Gastroesophageal sphincter (tissue), 4 donors: ENCODE data around the gene TREML2. TPM values are rescaled to one million over a fixed set of nuclear protein-coding genes. Genes with fewer than 3 reads are reported as not detected.
"Not testable (repeated sequence)": the region's sequence is repeated elsewhere in the genome, so short reads cannot be mapped to it uniquely, and the experiment has no call there.

Experiments
- ATAC-seq: fragments of 150-250 bp; one replicate; pipeline ENCODE4 v1.9.1; 2016; ENCODE audit warnings: mild to moderate bottlenecking, moderate library complexity
- H3K27ac ChIP-seq, 4 donors: fragments of 200-600 bp; sonication (generic) in 3 of 4; 1 replicate in 3 of 4; 2 replicates in 1 of 4; pipeline ENCODE4 v1.5.1; 2016 to 2019
- H3K27me3 ChIP-seq: fragments of 200-600 bp; sonication (generic); one replicate; pipeline ENCODE4 v1.5.1; 2019
- H3K36me3 ChIP-seq, 2 donors: fragments of 200-600 bp; sonication (generic); one replicate each; pipeline ENCODE4 v1.5.1; 2019; ENCODE audit warnings: control low read depth in 1 of 2
- H3K4me1 ChIP-seq, 3 donors: fragments of 200-600 bp; sonication (generic); 1 replicate in 2 of 3; 2 replicates in 1 of 3; pipeline ENCODE4 v1.5.1; 2016 to 2019; ENCODE audit warnings: control low read depth in 2 of 3
- H3K4me3 ChIP-seq, 2 donors: fragments of 200-600 bp; sonication (generic); one replicate each; pipeline ENCODE4 v1.5.1; 2019; ENCODE audit warnings: mild to moderate bottlenecking in 1 of 2, moderate library complexity in 1 of 2
- H3K9me3 ChIP-seq, 3 donors: fragments of 200-600 bp; sonication (generic); one replicate each; pipeline ENCODE4 v1.5.1; 2017 to 2019; ENCODE audit warnings: control low read depth in 2 of 3
- CTCF ChIP-seq, 4 experiments: fragments of 200-600 bp in 2 of 4; fragments of 450-650 bp in 2 of 4; sonication (generic) in 1 of 4; IDR thresholded peaks; one replicate each; pipeline ENCODE4 v1.5.1; 2017 to 2019; ENCODE audit warnings: antibody characterized with exemption in 4 of 4, mild to moderate bottlenecking in 2 of 4, moderate library complexity in 2 of 4
- EP300 ChIP-seq: sonication (generic); formaldehyde crosslinking; IDR thresholded peaks from one replicate; pipeline ENCODE4 v1.6.1; 2017; ENCODE audit warnings: antibody characterized with exemption, mild to moderate bottlenecking
- POLR2A ChIP-seq, 2 donors: fragments of 450-650 bp; IDR thresholded peaks; one replicate each; pipeline ENCODE4 v1.6.1; 2017; ENCODE audit warnings: antibody characterized with exemption in 2 of 2, mild to moderate bottlenecking in 2 of 2, moderate library complexity in 1 of 2
- POLR2AphosphoS5 ChIP-seq: sonication (generic); formaldehyde crosslinking; IDR thresholded peaks from one replicate; pipeline ENCODE4 v1.6.1; 2017; ENCODE audit warnings: antibody characterized with exemption
- WGBS, 2 donors: methylation state at CpG; one replicate each; pipeline ENCODE4 v1.1.5; 2018; ENCODE audit warnings: low coverage in 1 of 2; 5-methylcytosine and 5-hydroxymethylcytosine counted together
- total RNA-seq, 4 donors: library from RNA; depleted of rRNA; stranded (reverse); fragments of >200 nt; gene quantifications; one replicate each; pipeline ENCODE4 v1.1.0, GENCODE V29; 2016

Gene TREML2
- under 1 TPM in 1 of 4 donors, not detected in 3; 0.27 TPM for total RNA-seq

- no peaks in the 10 kb centered on the region for H3K9me3 ChIP-seq
- WGBS, 2 donors = 83 to 91% methylated on average over 2 to 4 of the region's 12 CpGs
- no peak within 1 kb of the TSS for H3K4me3 ChIP-seq
- no peaks in the 10 kb centered on the region for H3K36me3 ChIP-seq
- H3K27me3 ChIP-seq = peaks cover 17% of the 10 kb centered on the region
- TF ChIP-seq EP300 (no peak), POLR2AphosphoS5 (no peak), POLR2A (IDR thresholded peaks at IDR 0.05) (no peak), CTCF (IDR thresholded peaks at IDR 0.05) (no peak)
- ATAC-seq = no peak
- no peaks in the 10 kb centered on the region for H3K4me1 ChIP-seq
- H3K27ac ChIP-seq = no peak within 1 kb of the TSS
These were observed at the start of gene TREML2 for GRCh38 chr6:41200901-41201763. TSS of gene TREML2 (minus strand) at chr6:41201149. CDS start at chr6:41201008, 141 bp downstream.

DNA sequence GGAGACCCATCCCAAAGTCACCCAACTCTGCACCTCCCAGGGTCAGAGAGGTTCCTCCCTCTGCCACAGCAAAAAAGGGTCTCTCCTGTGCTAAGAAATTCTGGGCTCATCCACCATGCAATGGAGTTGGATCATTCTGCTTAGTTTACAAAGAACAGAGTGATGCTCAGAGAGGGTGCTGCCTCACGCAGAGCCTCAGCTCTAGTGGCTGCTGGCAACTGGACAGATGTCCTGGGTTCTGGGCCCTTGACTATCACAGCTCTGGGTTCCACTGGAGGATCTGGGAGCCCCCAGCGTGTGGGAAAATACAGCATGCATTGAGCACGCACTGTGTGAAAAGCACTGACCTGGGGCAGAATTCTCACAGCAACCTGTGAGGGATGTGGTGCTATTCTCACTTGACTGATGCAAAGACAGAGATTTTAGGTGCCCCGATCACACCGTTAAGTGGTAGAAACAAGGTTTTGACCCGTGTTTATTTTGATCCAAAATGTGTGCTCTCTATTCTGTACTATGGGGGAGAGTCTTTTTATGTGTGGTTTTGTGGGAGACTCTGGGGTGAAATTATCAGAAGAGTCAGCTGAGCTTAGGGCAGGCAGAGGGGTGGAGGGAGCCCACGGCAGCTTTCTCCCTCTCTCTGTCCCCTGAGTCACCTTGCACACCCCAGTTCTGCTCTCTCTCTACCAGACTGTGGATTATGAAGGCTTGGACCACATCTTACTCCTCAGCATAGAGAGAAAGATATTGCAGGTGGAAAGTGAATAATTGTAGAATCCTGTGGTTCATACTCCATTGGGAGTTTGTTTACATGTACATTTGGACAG is 47.1 kb upstream of the TREML2 start:
- Histone ChIP-seq H3K27ac (no peak overlapping the region), H3K9me3 (no peaks in the 10 kb centered on the region), H3K4me3 (no peak overlapping the region), H3K27me3 (peaks cover 22% of the 10 kb centered on the region), H3K36me3 (no peaks in the 10 kb centered on the region), H3K4me1 (no peaks in the 10 kb centered on the region)
- TF ChIP-seq POLR2A (IDR thresholded peaks at IDR 0.05) (no peak), CTCF (IDR thresholded peaks at IDR 0.05) (no peak), EP300 (no peak), POLR2AphosphoS5 (no peak)
- no peak for ATAC-seq
- 33 to 60% methylated on average over 1 of the region's 7 CpGs for WGBS, 2 donors

DNA sequence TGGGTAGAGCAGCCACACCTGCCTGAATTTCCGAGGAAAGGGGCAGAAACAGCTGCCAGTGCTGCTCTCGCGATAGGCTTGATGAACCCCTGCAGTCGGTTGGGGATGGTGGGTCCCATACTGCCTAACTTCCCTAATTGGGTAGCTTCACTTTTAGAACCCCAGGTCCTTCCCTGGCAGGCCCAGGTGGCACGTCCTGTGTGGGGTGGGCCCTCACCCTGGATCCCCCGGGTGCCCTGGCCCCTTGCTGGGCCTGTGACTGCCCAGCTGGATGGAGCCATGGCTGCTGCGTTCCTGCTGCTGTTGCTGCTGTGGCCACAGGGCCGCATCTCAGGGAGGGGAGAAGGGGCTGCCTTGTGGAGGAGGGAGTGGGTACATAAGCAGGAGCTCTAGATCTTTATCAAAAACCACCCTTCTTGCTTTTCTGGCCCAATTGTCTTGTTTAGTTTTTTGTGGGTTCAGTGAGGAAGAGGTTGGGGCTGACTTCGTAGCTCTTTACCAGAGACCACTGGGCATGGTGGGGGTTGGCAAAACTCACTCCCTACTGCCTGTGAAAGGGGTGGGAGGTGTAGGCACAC is 46.4 kb upstream of the TREML2 start:
- no peak for ATAC-seq
- no peaks in the 10 kb centered on the region for H3K4me1 ChIP-seq
- H3K36me3 ChIP-seq = no peaks in the 10 kb centered on the region
- H3K4me3 ChIP-seq = no peak overlapping the region
- H3K9me3 ChIP-seq = no peaks in the 10 kb centered on the region
- H3K27ac ChIP-seq = no peak overlapping the region
- TF ChIP-seq CTCF (IDR thresholded peaks at IDR 0.05) (no peak), POLR2AphosphoS5 (no peak), POLR2A (IDR thresholded peaks at IDR 0.05) (no peak), EP300 (no peak)
- H3K27me3 ChIP-seq = peaks cover 28% of the 10 kb centered on the region
- 67% methylated on average over 5 of the region's 9 CpGs; no CpG with 5 or more reads in 1 of the 2 donors for WGBS, 2 donors

DNA sequence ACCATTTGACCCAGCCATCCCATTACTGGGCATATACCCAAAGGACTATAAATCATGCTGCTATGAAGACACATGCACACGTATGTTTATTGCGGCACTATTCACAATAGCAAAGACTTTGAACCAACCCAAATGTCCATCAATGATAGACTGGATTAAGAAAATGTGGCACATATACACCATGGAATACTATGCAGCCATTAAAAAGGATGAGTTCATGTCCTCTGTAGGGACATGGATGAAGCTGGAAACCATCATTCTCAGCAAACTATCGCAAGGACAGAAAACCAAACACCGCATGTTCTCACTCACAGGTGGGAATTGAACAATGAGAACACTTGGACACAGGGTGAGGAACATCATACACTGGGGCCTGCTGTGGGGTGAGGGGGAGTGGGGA is 45.6 kb upstream of the TREML2 start:
- WGBS, 2 donors = 100% methylated on average over 2 of the region's 4 CpGs
- H3K4me1 ChIP-seq, H3K4me3 ChIP-seq, H3K27ac ChIP-seq, H3K9me3 ChIP-seq, ATAC-seq, H3K36me3 ChIP-seq: not testable (repeated sequence)
- H3K27me3 ChIP-seq = peaks cover 27% of the 10 kb centered on the region

GRCh38 chr6:41239467-41240159 is 38.7 kb upstream of the TREML2 start:
- ATAC-seq = no peak
- no peak overlapping the region for H3K4me3 ChIP-seq
- peaks cover 61% of the 10 kb centered on the region for H3K27me3 ChIP-seq
- H3K9me3 ChIP-seq = no peaks in the 10 kb centered on the region
- no peaks in the 10 kb centered on the region for H3K4me1 ChIP-seq
- no peak overlapping the region for H3K27ac ChIP-seq
- WGBS, 2 donors = 6 to 12% methylated on average over 5 to 11 of the region's 22 CpGs
- H3K36me3 ChIP-seq = no peaks in the 10 kb centered on the region
- TF ChIP-seq POLR2AphosphoS5 (no peak), CTCF (IDR thresholded peaks at IDR 0.05) (no peak), POLR2A (IDR thresholded peaks at IDR 0.05) (no peak), EP300 (no peak)
